Osteoblast (primary cell): ENCODE results near the gene C17orf100. TPM values are rescaled to one million over a fixed set of nuclear protein-coding genes. Genes with fewer than 3 reads are reported as not detected.

Experiments
- DNase-seq: peaks from one replicate; pipeline ENCODE4 v3.0.0; 2011; ENCODE audit warnings: low spot score, mixed read lengths; ENCODE audit not compliant: insufficient read length; ENCODE audit errors: missing footprints
- H2AFZ ChIP-seq: 2 replicates; pipeline ENCODE4 v1.6.0; 2011; ENCODE audit warnings: mild to moderate bottlenecking, low read length
- H3K27ac ChIP-seq: 2 replicates; pipeline ENCODE4 v1.5.1; 2011; ENCODE audit warnings: mild to moderate bottlenecking, low read depth, low read length, moderate library complexity
- H3K27me3 ChIP-seq: 2 replicates; pipeline ENCODE4 v1.6.0; 2012; ENCODE audit warnings: mild to moderate bottlenecking, control low read depth, inconsistent platforms, low read length, moderate library complexity; ENCODE audit not compliant: insufficient read depth
- H3K36me3 ChIP-seq: 2 replicates; pipeline ENCODE4 v1.5.1; 2011; ENCODE audit warnings: mild to moderate bottlenecking, low read length, control low read depth, moderate library complexity; ENCODE audit not compliant: insufficient read depth
- H3K4me1 ChIP-seq: 2 replicates; pipeline ENCODE4 v1.5.1; 2011; ENCODE audit warnings: mild to moderate bottlenecking, low read length, control low read depth, moderate library complexity; ENCODE audit not compliant: insufficient read depth
- H3K4me2 ChIP-seq: 2 replicates; pipeline ENCODE4 v1.6.0; 2011; ENCODE audit warnings: mild to moderate bottlenecking, low read length; ENCODE audit not compliant: insufficient read depth
- H3K4me3 ChIP-seq: fragments of 200-600 bp; sonication (generic); 3 replicates; pipeline ENCODE4 v1.5.1; 2012; ENCODE audit warnings: mild to moderate bottlenecking, low read length, inconsistent platforms; ENCODE audit not compliant: insufficient read depth
- H3K79me2 ChIP-seq: 2 replicates; pipeline ENCODE4 v1.6.0; 2012; ENCODE audit warnings: mild to moderate bottlenecking, low read length, control low read depth, inconsistent platforms; ENCODE audit not compliant: insufficient read depth
- H3K9me3 ChIP-seq: 2 replicates; pipeline ENCODE4 v1.5.1; 2011; ENCODE audit warnings: low read depth, low read length, control low read depth
- H4K20me1 ChIP-seq: 2 replicates; pipeline ENCODE4 v1.6.0; 2012; ENCODE audit warnings: mild to moderate bottlenecking, low read length, control low read depth; ENCODE audit not compliant: insufficient read depth
- total RNA-seq: library from RNA; depleted of rRNA; stranded (reverse); fragments of >200 nt; gene quantifications from 2 replicates; pipeline ENCODE4 v1.2.3, GENCODE V29; 2012
- TF ChIP-seq, protein P1 (sequence below): IDR thresholded peaks from 2 replicates; pipeline ENCODE4 v1.5.1; 2011; ENCODE audit warnings: mild to moderate bottlenecking, low read depth, low read length, moderate library complexity; ENCODE audit errors: extremely low read depth

Gene C17orf100
- total RNA-seq, 1 donor, result 0.72 TPM

DNA sequence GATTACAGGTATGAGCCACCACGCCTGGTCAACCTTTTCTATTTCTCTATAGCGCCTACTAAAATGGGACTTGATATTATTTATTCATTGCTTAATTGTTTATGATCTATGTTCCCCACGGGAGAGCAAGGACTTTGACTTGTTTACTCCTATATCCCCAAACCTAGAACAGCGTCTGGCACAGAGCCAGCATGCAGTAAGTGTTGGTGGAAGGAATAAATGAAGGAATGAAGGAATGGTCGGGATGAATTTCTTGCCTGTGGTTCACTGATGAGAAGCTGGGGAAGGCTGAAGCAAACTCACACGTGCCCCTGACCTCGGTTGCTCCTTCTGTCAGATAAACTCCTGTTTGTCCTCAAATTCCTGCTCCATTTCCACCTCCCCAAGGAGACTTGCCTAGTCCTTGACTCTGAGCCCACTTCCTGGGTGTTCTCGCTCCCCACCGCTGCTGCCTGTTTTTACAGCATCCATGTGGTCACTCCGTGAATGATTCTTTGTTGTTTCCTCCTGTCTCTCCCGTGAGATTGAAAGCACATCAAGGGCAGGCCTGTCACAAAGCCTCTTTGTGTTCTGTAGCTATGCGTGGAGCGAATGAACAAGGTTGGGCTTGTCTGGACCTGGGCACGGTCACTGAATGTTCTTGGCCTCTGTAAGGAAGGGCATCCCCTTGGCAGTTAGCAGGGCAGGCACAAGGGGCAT, 17.3 kb downstream of the C17orf100 start:
- H3K4me3 ChIP-seq, result no peak overlapping the region
- no peaks in the 10 kb centered on the region for H3K36me3 ChIP-seq
- no peak overlapping the region for H2AFZ ChIP-seq
- TF ChIP-seq, protein P1, sequence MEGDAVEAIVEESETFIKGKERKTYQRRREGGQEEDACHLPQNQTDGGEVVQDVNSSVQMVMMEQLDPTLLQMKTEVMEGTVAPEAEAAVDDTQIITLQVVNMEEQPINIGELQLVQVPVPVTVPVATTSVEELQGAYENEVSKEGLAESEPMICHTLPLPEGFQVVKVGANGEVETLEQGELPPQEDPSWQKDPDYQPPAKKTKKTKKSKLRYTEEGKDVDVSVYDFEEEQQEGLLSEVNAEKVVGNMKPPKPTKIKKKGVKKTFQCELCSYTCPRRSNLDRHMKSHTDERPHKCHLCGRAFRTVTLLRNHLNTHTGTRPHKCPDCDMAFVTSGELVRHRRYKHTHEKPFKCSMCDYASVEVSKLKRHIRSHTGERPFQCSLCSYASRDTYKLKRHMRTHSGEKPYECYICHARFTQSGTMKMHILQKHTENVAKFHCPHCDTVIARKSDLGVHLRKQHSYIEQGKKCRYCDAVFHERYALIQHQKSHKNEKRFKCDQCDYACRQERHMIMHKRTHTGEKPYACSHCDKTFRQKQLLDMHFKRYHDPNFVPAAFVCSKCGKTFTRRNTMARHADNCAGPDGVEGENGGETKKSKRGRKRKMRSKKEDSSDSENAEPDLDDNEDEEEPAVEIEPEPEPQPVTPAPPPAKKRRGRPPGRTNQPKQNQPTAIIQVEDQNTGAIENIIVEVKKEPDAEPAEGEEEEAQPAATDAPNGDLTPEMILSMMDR, result no peak
- no peaks in the 10 kb centered on the region for H4K20me1 ChIP-seq
- no peaks in the 10 kb centered on the region for H3K79me2 ChIP-seq
- no peak overlapping the region for H3K27ac ChIP-seq
- no peaks in the 10 kb centered on the region for H3K9me3 ChIP-seq
- no peak overlapping the region for H3K4me2 ChIP-seq
- H3K27me3 ChIP-seq, result peaks cover 24% of the 10 kb centered on the region
- no peak for DNase-seq
- no peaks in the 10 kb centered on the region for H3K4me1 ChIP-seq

DNA sequence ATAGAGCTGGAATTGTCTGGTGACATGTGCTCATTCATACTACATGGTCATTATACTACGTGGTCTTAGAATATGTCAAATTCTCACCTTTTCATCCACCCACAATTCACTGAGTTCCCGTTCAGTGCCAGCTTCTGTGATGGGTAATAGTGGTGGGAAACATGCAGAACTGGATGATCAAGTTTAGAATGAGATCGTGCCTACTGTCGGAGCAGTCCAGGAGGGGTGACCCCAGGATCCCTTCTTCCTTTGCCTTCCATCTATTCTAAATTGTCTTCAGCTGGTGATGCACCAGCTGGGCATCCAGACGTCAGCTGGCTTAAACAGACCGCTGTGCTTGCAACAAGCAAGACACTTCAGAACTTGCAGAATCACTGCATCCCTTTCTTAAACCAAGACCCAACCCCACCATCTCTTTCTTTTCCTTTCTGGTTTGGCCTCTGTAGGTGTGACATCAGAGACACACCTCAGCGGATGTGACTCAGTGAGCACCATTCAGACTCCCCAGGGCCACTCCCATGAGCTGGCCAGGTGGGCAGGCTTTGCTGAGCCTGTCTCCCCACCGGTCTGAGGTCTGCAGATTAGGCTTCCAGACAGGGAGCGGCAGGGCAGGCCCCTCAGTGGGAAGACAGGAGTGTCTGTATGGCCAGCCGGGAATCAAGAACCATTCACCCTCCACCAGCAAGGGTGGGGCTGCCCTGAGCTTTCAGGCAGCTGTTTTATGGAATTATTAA, 18.1 kb downstream of the C17orf100 start:
- H3K9me3 ChIP-seq, result no peaks in the 10 kb centered on the region
- TF ChIP-seq, protein P1, result no peak
- H3K4me1 ChIP-seq, result no peaks in the 10 kb centered on the region
- no peak overlapping the region for H3K4me3 ChIP-seq
- no peak overlapping the region for H2AFZ ChIP-seq
- no peak overlapping the region for H3K27ac ChIP-seq
- no peak for DNase-seq
- H4K20me1 ChIP-seq, result no peaks in the 10 kb centered on the region
- H3K27me3 ChIP-seq, result peaks cover 21% of the 10 kb centered on the region
- no peak overlapping the region for H3K4me2 ChIP-seq
- no peaks in the 10 kb centered on the region for H3K36me3 ChIP-seq
- H3K79me2 ChIP-seq, result no peaks in the 10 kb centered on the region

DNA sequence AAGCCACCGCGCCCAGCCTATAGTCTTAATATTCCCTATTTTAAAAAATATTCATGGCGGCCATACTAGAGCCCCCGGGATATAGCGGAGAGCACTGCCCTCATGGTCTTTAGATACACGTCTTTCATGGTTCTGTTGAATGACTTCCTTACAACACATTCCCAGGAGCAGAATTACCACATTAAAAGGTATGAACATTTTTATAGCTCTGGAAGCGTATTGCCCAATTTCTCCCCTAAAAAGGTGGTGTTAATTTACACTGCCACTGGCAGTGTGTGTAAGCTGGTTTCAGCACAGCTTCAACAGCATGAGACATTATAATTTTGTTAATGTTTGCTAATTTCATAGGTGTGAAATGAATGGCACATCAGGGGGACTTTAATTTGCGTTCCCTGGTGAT, 19.0 kb downstream of the C17orf100 start:
- Histone ChIP-seq H3K9me3 (no peaks in the 10 kb centered on the region), H3K27me3 (peaks cover 21% of the 10 kb centered on the region), H3K79me2 (no peaks in the 10 kb centered on the region), H3K4me2 (no peak overlapping the region), H4K20me1 (no peaks in the 10 kb centered on the region), H3K4me1 (no peaks in the 10 kb centered on the region), H3K4me3 (no peak overlapping the region), H3K27ac (no peak overlapping the region), H2AFZ (no peak overlapping the region), H3K36me3 (no peaks in the 10 kb centered on the region)
- TF ChIP-seq, protein P1, result no peak
- DNase-seq, result no peak

DNA sequence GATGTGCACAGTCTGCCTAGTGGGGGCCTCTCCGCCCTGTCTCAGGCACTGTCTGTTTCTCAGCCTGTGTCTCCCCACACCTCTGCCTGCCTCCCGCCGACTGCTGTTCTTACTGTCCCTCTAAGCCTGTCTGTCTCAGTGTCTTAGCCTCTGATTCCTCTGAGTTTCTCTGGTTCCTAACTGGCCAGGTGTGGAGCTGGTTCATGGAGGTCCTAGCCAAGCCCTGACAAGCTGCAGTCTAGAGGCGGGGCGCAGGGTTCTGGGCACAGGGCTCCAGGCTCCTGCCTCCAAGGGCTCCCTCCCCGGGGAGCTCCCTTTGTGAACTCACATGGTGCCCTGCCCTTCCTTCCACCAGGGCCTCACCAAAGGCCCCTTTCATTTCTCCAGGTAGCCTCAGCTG, 19.4 kb downstream of the C17orf100 start:
- DNase-seq, result no peak
- peaks cover 26% of the 10 kb centered on the region for H3K27me3 ChIP-seq

More for the DNA sequence above, 19.4 kb downstream of the C17orf100 start:
- no peak overlapping the region for H2AFZ ChIP-seq
- H3K4me1 ChIP-seq, result no peaks in the 10 kb centered on the region
- TF ChIP-seq, protein P1, result no peak
- no peaks in the 10 kb centered on the region for H3K9me3 ChIP-seq
- no peaks in the 10 kb centered on the region for H3K79me2 ChIP-seq
- H3K4me3 ChIP-seq, result no peak overlapping the region
- no peak overlapping the region for H3K27ac ChIP-seq
- no peak overlapping the region for H3K4me2 ChIP-seq
- no peaks in the 10 kb centered on the region for H3K36me3 ChIP-seq
- no peaks in the 10 kb centered on the region for H4K20me1 ChIP-seq
